AG04449 (cell line): Measurements from ENCODE around the gene EEFSEC.

ENCODE experiments used
- CTCF ChIA-PET: fragments of 350-600 bp; formaldehyde crosslinking; extraction: SDS; loops from one replicate; lab custom pipeline; 2021; ENCODE audit warnings: antibody characterized with exemption; lab: Yijun Ruan, JAX
- POLR2A ChIA-PET: fragments of 400-600, 350-600 bp; formaldehyde crosslinking; extraction: SDS; loops from one replicate; lab custom pipeline; 2020; ENCODE audit warnings: antibody characterized with exemption, inconsistent platforms; lab: Yijun Ruan, JAX
- DNase-seq: peaks from one replicate; pipeline ENCODE4 v3.0.0-alpha.2; 2010; ENCODE audit warnings: low read depth, low spot score
- H3K4me3 ChIP-seq: 2 replicates; pipeline ENCODE4 v1.5.1; 2011; ENCODE audit warnings: low read depth, mild to moderate bottlenecking, control low read depth, low read length
- TF ChIP-seq, protein P1 (sequence below): IDR thresholded peaks from one replicate; pipeline ENCODE4 v1.5.1; 2011; ENCODE audit warnings: mild to moderate bottlenecking, moderate library complexity, low read length, control low read depth, inconsistent platforms; ENCODE audit not compliant: insufficient read depth; ENCODE audit errors: missing control alignments

EEFSEC gene

DNA sequence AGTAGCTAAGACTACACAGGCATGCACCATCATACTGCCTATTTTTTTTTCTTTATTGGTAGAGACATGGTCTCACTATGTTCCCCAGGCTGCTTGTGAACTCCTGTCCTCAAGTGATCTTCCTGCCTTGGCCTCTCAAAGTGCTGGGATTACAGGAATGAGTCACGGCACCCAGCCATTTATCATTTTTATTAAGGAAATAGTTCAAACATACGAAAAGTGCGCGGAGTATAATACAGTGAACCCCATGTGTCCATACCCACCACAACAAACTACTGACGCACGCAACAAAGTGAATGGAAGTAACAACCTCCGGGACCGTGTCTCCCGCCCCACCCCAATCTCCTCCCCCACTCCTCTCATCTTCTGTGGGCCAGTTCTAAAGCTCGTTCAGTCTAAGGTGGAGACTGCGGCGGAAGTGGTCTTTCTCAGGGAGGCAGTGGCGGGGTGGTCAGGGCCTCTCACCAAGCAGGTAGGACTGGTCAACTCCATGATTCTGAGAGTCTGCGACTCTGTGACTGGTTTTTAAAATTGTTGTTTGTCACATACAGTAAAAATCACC lies 271.3 kb downstream of the EEFSEC start:
- DNase-seq = peak; percentile 52
- ChIA-PET CTCF (interaction anchor here (0.6 to 6.2 kb wide), 24 partner anchors 8 to 257 kb away, joined by 3 to 93 read pairs (median 6); no protein-coding TSS in a partner anchor), POLR2A (no interaction called here)
- no peak overlapping the region for H3K4me3 ChIP-seq
- TF ChIP-seq, protein P1, sequence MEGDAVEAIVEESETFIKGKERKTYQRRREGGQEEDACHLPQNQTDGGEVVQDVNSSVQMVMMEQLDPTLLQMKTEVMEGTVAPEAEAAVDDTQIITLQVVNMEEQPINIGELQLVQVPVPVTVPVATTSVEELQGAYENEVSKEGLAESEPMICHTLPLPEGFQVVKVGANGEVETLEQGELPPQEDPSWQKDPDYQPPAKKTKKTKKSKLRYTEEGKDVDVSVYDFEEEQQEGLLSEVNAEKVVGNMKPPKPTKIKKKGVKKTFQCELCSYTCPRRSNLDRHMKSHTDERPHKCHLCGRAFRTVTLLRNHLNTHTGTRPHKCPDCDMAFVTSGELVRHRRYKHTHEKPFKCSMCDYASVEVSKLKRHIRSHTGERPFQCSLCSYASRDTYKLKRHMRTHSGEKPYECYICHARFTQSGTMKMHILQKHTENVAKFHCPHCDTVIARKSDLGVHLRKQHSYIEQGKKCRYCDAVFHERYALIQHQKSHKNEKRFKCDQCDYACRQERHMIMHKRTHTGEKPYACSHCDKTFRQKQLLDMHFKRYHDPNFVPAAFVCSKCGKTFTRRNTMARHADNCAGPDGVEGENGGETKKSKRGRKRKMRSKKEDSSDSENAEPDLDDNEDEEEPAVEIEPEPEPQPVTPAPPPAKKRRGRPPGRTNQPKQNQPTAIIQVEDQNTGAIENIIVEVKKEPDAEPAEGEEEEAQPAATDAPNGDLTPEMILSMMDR = no peak

DNA sequence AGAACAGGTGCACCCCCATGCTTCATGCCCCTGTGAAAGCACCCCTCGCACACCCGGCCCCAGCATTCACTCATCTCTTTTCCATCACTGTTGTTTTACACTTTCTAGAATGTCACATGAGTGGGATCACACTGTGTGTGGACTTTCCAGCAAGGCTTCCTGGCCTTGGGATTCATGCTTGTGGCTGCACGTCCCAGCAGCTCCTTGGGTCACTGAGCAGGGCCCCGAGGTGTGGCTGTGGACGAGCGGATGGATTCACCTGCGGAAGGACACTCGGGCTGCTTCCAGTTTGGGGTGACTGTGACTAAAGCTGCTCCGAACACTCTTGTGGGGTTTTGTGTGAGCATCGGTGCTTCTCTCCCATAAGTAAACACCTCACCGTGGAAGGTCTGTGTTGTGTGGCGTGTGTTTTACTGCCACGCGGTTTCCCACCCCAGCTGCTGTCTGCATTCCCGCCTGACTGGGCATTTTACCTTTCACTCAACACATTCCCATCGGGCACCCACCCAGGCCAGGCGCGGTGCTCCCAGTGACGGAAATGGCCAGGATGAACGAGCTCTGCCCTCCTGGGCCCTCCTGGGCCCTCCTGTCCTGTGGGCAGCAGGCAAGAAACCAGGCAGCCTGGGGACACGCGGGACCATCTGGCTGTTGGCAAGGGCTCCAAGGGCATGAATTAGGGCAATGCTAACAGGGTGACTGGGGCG lies 272.0 kb downstream of the EEFSEC start:
- POLR2A ChIA-PET = interaction anchor here (1.7 kb wide), 1 partner anchor 58 kb away, joined by 4 read pairs; no protein-coding TSS in a partner anchor
- CTCF ChIA-PET = interaction anchor here (0.6 to 6.2 kb wide), 35 partner anchors 9 to 257 kb away, joined by 3 to 93 read pairs (median 5); partner anchors contain the start of gene GATA2
- TF ChIP-seq, protein P1 = no peak
- DNase-seq = no peak
- no peak overlapping the region for H3K4me3 ChIP-seq

DNA sequence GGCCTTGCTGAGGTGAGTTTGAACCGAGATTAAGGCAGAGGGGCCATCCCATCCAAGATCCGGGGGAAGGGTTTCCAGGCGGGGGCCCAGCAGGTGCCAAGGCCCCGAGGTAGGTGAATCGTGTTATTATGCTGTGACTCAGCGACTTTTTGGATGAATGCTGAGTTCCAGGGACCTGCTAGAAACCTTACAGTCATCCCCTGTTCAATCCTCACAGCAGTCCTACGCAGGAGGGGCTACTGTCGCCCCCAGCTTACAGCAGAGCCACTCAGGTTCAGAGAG lies 272.5 kb downstream of the EEFSEC start:
- ChIA-PET CTCF (interaction anchor here (0.6 to 6.2 kb wide), 29 partner anchors 9 to 258 kb away, joined by 3 to 93 read pairs (median 6); partner anchors contain the start of gene GATA2), POLR2A (interaction anchor here (1.7 kb wide), 1 partner anchor 57 kb away, joined by 4 read pairs; no protein-coding TSS in a partner anchor)
- TF ChIP-seq, protein P1 = no peak
- H3K4me3 ChIP-seq = no peak overlapping the region
- no peak for DNase-seq

DNA sequence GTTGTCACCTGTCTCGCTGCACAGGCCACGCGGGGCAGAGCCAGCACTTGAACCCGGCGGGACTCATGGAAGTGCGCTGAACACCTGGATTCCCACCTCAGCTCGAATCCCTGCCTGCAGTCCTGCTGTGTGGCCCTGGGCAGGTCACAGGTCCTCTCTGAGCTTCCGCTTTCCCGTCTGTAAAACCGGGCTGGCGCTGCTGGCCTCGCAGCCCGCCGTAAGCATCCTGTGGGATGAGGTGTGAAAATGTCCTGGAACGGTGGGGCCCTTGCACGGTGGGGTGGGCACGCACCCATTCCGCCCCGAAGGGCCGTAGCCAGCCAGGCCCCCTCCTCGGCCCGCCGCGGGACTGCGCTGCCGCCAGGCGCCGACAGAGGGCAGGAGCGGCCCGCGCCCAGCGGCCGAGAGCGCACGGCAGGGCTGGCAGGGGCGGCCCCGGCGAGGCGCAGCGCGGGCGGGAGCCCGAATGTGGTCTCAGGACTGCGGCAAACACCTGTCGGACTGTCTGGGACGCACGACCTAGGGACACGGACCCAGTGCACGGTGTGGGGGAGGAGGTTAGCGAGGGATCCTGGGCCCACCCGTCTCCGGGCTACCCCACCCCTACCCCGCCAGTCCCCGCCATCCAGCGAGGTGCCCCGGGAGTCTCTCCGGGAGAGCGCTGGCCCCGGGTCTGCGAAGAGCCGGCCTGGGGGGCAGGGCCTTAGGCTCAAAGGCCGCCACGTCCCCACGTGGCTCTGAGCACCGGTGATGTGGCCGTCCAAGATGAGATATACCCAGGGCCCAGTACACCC lies 273.0 kb downstream of the EEFSEC start:
- ChIA-PET POLR2A (interaction anchor here (1.7 kb wide), 1 partner anchor 57 kb away, joined by 4 read pairs; no protein-coding TSS in a partner anchor), CTCF (interaction anchor here (0.6 to 6.2 kb wide), 38 partner anchors 9 to 258 kb away, joined by 3 to 93 read pairs (median 6); partner anchors contain the start of gene GATA2)
- DNase-seq = no peak
- TF ChIP-seq, protein P1 = peak; percentile 75
- H3K4me3 ChIP-seq = peak overlapping the region; percentile 36; the same call in 1 of the 2 replicates

DNA sequence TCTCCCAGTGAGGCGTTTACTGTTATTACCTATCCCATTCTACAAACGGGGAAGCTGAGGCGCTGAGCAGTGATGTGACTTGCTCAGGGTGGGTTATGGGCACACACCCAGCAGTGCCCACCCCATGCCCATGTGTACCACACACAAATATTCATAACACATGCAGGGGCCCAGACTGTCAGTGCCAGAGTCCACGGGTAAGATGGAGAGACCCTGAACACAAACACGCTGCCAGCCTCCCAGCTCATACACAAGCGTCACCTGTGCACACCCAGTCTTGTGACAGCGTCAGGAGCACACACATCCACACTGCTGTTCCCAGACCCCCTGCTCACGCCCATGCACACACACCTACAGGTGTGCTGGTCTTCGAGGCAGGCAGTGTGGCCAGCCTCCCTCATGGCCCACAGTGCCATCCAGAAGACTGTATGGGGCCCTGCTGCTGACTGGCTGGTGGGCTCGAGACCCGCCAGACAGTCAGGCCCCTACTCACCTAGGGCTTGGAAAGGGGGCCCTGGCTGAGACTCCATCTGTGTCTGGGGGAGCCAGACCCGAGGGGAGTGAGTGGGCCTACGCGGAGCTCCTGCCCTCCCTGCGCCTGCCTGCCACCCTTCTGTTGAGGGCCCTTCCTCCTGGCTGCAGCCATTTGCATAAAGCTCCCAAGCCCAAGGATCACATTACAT lies 274.0 kb downstream of the EEFSEC start:
- no peak for DNase-seq
- CTCF ChIA-PET = interaction anchor here (0.8 to 6.2 kb wide), 16 partner anchors 12 to 257 kb away, joined by 3 to 93 read pairs (median 7); no protein-coding TSS in a partner anchor
- TF ChIP-seq, protein P1 = no peak
- POLR2A ChIA-PET = interaction anchor here (1.7 kb wide), 1 partner anchor 56 kb away, joined by 4 read pairs; no protein-coding TSS in a partner anchor
- H3K4me3 ChIP-seq = no peak overlapping the region
